ENCODE measurements around the gene NTRK1. TPM values are rescaled to one million over a fixed set of nuclear protein-coding genes. Genes with fewer than 3 reads are reported as not detected.

Gene NTRK1
- total and polyA plus RNA-seq, 2 experiments from 2014 or later: 0.08 to 0.11 TPM

DNA sequence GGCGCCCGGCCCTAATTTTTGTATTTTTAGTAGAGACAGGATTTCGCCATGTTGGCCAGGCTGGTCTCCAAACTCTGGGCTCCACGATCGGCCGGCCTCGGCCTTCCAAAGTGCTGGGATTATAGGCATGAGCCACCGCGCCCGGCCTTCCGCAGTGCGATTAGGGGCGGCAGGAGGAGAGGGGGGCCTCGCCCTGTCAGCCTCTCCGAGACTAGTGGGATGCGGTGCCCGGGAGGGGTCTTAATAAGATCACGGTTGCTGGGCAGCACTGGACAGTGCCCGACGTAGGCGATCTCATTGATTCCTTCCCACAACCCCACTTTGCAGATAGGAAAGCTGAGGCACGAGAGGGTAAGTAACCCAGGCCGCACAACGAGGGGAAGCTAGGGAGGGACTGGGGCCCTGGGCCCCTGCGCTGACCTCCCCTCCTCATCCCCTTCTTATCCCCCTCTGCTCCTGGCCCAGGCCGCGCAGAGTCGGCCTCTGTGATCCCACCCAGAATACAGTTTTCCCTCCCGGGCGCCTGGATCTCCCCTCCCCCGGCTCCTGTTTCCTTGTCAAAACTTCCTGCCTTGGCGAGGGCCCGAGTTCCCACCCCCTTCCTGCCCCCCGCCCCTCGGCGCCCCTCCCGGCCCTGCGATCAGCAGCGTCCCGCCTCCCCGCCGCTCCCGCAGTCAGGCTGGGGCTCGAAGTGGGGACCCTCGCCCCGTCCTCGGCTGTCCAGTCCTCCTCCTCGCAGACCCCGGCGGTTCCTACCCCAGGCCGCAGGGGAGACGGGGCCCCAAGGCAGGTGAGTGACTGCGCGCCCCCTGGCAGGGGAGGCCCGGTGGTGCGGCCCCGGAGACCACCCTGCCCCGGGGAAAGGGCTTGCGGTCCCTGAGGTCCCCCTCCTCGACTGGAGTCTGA lies 32.6 kb downstream of the NTRK1 start, which contains the start of gene PEAR1:
Gene PEAR1 (plus strand): TSS at position 671 of the 906 bp plus-strand sequence. CDS start 10,209 bp downstream, outside the sequence.
- in situ Hi-C loops (cut with MboI): no loop called here
- Histone ChIP-seq H2AFZ (peak within 1 kb of the TSS; percentile 71), H3K9me3 (ENCODE audit: low read depth) (no peaks in the 10 kb centered on the region), H3K27me3 (replicated peaks; ENCODE audit: insufficient read depth) (no peaks in the 10 kb centered on the region), H3K4me1 (ENCODE audit: insufficient read depth) (peaks cover 31% of the 10 kb centered on the region), H3K36me3 (ENCODE audit: low read depth) (no peaks in the 10 kb centered on the region), H3K79me2 (ENCODE audit: insufficient read depth) (no peaks in the 10 kb centered on the region), H3K27ac (no peak within 1 kb of the TSS), H3K9ac (0 out of 2 replicates have a peak within 1 kb of the TSS, but pooled peaks have one; percentile 32), H3K4me2 (ENCODE audit: unreplicated experiment) (peak within 1 kb of the TSS; percentile 86), H3F3A (ENCODE audit: insufficient read depth) (peaks cover 30% of the 10 kb centered on the region), H4K20me1 (ENCODE audit: insufficient read depth) (no peaks in the 10 kb centered on the region), H3K4me3 (peak within 1 kb of the TSS; percentile 59), H3K9me2 (ENCODE audit: insufficient read depth) (no peaks in the 10 kb centered on the region)
- 47 to 54% methylated on average over 31 to 60 of the region's 60 CpGs for WGBS, 2 experiments (ENCODE audit: low coverage in 1 of 2, low lambda C conversion rate in 2 of 2, missing lambda C conversion rate in 2 of 2)
- no peak for DNase-seq
- TF ChIP-seq EZH2 (IDR thresholded peaks at IDR 0.05; ENCODE audit: insufficient read depth, poor library complexity, severe bottlenecking): no peak

DNA sequence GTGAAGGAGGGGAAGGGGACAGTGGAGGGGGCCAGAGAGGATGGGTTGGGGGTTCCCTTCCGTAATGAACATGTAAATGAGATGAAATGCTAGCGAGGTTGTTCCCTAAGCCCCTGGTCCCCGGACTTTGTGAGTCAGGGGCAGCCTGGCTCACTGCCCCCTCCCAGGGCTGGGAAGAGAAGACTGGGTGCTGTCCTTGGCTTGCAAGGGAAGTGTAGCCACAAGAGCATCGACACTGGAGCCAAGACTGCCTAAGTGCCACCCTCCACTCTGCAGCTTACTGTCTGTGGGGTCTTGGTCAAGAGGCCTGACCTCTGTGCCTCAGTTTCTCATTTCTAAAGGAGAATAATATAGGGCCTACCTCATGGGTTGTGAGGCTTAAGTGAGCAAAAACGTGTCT lies 33.3 kb downstream of the NTRK1 start:
- Histone ChIP-seq H3F3A (ENCODE audit: insufficient read depth) (peaks cover 30% of the 10 kb centered on the region), H3K9ac (no peak overlapping the region), H3K4me3 (no peak overlapping the region), H2AFZ (no peak overlapping the region), H3K79me2 (ENCODE audit: insufficient read depth) (no peaks in the 10 kb centered on the region), H3K27me3 (replicated peaks; ENCODE audit: insufficient read depth) (no peaks in the 10 kb centered on the region), H3K4me1 (ENCODE audit: insufficient read depth) (peaks cover 35% of the 10 kb centered on the region), H3K27ac (no peak overlapping the region), H4K20me1 (ENCODE audit: insufficient read depth) (no peaks in the 10 kb centered on the region), H3K9me3 (ENCODE audit: low read depth) (no peaks in the 10 kb centered on the region), H3K36me3 (ENCODE audit: low read depth) (no peaks in the 10 kb centered on the region), H3K4me2 (ENCODE audit: unreplicated experiment) (no peak overlapping the region), H3K9me2 (ENCODE audit: insufficient read depth) (no peaks in the 10 kb centered on the region)
- no peak for DNase-seq
- TF ChIP-seq EZH2 (IDR thresholded peaks at IDR 0.05; ENCODE audit: insufficient read depth, poor library complexity, severe bottlenecking): no peak
- no peak for TF ChIP-seq EZH2phosphoT487 (IDR thresholded peaks at IDR 0.05; ENCODE audit: insufficient read depth, low read depth)
- in situ Hi-C loops (cut with MboI): no loop called here
- 76 to 87% methylated on average over 5 of the region's 5 CpGs for WGBS, 2 experiments (ENCODE audit: low coverage in 1 of 2, low lambda C conversion rate in 2 of 2, missing lambda C conversion rate in 2 of 2)

GRCh38 chr1:156894711-156895454 lies 34.2 kb downstream of the NTRK1 start:
- H3K79me2 ChIP-seq (ENCODE audit: insufficient read depth): no peaks in the 10 kb centered on the region
- H3K9me3 ChIP-seq (ENCODE audit: low read depth): no peaks in the 10 kb centered on the region
- in situ Hi-C loops (cut with MboI): no loop called here
- H3K9me2 ChIP-seq (ENCODE audit: insufficient read depth): no peaks in the 10 kb centered on the region
- H3F3A ChIP-seq (ENCODE audit: insufficient read depth): peaks cover 30% of the 10 kb centered on the region
- peaks cover 35% of the 10 kb centered on the region for H3K4me1 ChIP-seq (ENCODE audit: insufficient read depth)
- 88 to 90% methylated on average over 11 to 12 of the region's 12 CpGs for WGBS, 2 experiments (ENCODE audit: low coverage in 1 of 2, low lambda C conversion rate in 2 of 2, missing lambda C conversion rate in 2 of 2)
- no peak overlapping the region for H3K27ac ChIP-seq
- H3K27me3 ChIP-seq (replicated peaks; ENCODE audit: insufficient read depth): no peaks in the 10 kb centered on the region
- no peak overlapping the region for H3K4me2 ChIP-seq (ENCODE audit: unreplicated experiment)
- TF ChIP-seq EZH2 (IDR thresholded peaks at IDR 0.05; ENCODE audit: insufficient read depth, poor library complexity, severe bottlenecking): no peak
- TF ChIP-seq EZH2phosphoT487 (IDR thresholded peaks at IDR 0.05; ENCODE audit: insufficient read depth, low read depth): no peak
- no peaks in the 10 kb centered on the region for H4K20me1 ChIP-seq (ENCODE audit: insufficient read depth)
- H2AFZ ChIP-seq: no peak overlapping the region
- no peak overlapping the region for H3K9ac ChIP-seq
- no peaks in the 10 kb centered on the region for H3K36me3 ChIP-seq (ENCODE audit: low read depth)
- DNase-seq: no peak
- H3K4me3 ChIP-seq: no peak overlapping the region

DNA sequence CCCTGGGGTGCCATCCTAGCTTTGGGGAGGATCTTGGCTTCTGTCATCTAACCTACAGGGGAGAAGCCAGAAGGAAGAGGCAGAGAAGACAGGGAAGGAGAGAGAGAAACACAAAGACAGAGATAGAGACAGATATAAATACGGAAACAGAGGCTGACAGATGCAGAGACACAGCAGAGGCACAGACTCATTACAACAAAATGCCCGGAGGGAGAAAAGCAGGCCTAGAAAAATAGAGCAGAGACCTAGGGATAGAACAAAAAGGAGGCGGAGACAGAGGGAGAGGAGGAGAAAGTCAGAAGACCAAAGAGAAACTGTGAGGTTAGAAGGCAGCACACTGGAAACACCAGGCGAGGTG lies 34.8 kb downstream of the NTRK1 start:
- H4K20me1 ChIP-seq (ENCODE audit: insufficient read depth): no peaks in the 10 kb centered on the region
- no peak overlapping the region for H3K4me2 ChIP-seq (ENCODE audit: unreplicated experiment)
- in situ Hi-C loops (cut with MboI): no loop called here
- peaks cover 27% of the 10 kb centered on the region for H3F3A ChIP-seq (ENCODE audit: insufficient read depth)
- 80 to 84% methylated on average over 4 of the region's 4 CpGs for WGBS, 2 experiments (ENCODE audit: low coverage in 1 of 2, low lambda C conversion rate in 2 of 2, missing lambda C conversion rate in 2 of 2)
- no peaks in the 10 kb centered on the region for H3K36me3 ChIP-seq (ENCODE audit: low read depth)
- H3K27ac ChIP-seq: no peak overlapping the region
- no peak overlapping the region for H2AFZ ChIP-seq
- no peaks in the 10 kb centered on the region for H3K27me3 ChIP-seq (replicated peaks; ENCODE audit: insufficient read depth)
- H3K9ac ChIP-seq: no peak overlapping the region
- DNase-seq: no peak
- no peaks in the 10 kb centered on the region for H3K9me3 ChIP-seq (ENCODE audit: low read depth)
- H3K4me1 ChIP-seq (ENCODE audit: insufficient read depth): peaks cover 35% of the 10 kb centered on the region
- no peaks in the 10 kb centered on the region for H3K9me2 ChIP-seq (ENCODE audit: insufficient read depth)
- TF ChIP-seq EZH2 (IDR thresholded peaks at IDR 0.05; ENCODE audit: insufficient read depth, poor library complexity, severe bottlenecking) (no peak), EZH2phosphoT487 (IDR thresholded peaks at IDR 0.05; ENCODE audit: insufficient read depth, low read depth) (no peak)
- no peak overlapping the region for H3K4me3 ChIP-seq
- no peaks in the 10 kb centered on the region for H3K79me2 ChIP-seq (ENCODE audit: insufficient read depth)
